Fibroblast of pulmonary artery (primary cell): ENCODE results near the gene PRELP.

Experiments
- DNase-seq: peaks from one replicate; pipeline ENCODE4 v3.0.0-alpha.2; 2010; ENCODE audit warnings: low read depth
- H3K4me3 ChIP-seq: replicated peaks from 2 replicates; pipeline ENCODE4 v1.5.1; 2011; ENCODE audit warnings: low read depth, mild to moderate bottlenecking, control low read depth, low read length, moderate library complexity
- CTCF ChIP-seq: IDR thresholded peaks from 2 replicates; pipeline ENCODE4 v1.5.1; 2011; ENCODE audit warnings: mild to moderate bottlenecking, control low read depth, low read length, inconsistent platforms; ENCODE audit errors: missing control alignments

PRELP gene

DNA sequence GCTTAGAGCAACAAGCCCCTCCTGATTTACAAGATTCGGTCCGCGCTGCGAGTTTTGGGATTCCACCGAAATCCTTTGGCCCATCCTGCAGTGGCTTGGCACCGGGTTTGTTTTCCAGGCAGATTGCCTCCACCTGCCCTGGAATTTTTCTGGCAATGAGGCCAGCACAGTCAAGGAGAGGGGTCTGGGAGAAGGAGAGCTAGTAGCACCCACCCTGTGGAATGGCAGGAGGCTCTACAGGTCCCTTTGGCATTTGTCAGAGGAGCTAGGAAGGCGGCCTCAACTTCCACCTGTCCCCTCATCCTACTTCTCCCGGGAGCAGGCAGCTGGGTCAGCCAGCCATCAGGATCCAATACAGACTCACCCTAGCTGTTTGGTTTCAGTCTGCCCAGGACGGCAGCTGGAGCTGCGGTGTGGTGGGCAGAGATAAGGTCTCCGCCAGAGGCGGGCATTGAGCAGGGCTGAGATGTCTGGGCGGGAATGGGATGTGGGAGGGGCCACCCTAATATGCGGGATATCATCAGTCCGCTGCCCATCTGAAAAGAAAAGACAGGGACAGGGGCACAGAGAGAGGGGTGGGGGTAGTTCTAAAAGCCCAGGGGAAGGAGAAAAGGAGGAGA lies 37.8 kb upstream of the PRELP start:
- TF ChIP-seq CTCF: no peak
- DNase-seq: no peak

DNA sequence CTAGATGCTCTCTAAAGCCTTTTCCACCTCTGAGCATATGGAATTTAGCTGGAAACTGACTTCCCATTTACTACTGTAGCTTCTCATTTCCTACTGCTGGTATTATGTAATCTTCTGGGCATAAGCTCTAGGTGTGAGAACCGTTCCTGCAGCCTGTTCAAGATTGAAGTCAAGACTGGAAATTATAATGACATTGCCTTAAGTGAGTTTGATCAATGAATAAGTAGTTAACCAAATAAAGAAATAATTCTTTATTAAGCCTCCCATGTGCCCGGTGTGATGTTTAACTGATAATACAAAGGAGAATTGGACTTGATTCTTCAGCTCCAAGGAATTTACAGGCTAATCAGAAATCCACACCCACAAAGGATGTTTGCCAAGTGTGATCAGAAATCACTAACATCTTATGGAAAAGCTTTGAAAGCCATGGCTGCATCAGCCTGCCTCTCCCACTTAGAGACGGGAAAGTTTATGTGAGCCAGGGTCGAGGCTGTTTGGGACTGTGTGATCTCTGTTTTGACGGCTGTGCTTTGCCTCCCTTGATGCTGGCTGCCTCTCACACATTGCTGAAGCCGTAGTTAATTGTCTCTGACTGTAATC lies 36.4 kb upstream of the PRELP start:
- no peak for DNase-seq
- no peak for TF ChIP-seq CTCF
- no peak overlapping the region for H3K4me3 ChIP-seq

More for the DNA sequence above, 37.8 kb upstream of the PRELP start:
- no peak overlapping the region for H3K4me3 ChIP-seq

DNA sequence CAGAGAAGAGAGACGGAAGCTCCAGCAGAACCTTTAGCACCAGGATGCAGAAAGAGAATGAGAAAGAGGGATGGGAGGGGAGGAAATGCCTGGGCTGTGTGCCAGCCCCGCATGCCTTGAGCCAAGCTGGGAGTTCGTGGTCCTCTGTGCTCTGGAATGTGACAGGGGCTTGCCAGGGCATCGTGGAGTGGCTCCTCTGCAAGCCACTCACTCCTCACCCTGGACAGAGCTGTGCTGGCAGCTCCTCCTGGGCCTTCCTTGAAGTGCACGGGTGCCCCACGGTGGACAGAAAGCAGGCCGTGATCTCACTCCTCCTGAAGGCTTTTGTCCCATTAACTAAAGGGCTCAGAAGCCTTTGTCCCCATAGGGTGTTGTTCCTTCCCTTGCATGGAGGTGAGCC lies 34.8 kb upstream of the PRELP start:
- DNase-seq: peak; percentile 88
- H3K4me3 ChIP-seq: no peak overlapping the region
- TF ChIP-seq CTCF: peak; percentile 67

GRCh38 chr1:203441766-203442165 lies 33.8 kb upstream of the PRELP start:
- no peak overlapping the region for H3K4me3 ChIP-seq
- DNase-seq: no peak
- no peak for TF ChIP-seq CTCF

DNA sequence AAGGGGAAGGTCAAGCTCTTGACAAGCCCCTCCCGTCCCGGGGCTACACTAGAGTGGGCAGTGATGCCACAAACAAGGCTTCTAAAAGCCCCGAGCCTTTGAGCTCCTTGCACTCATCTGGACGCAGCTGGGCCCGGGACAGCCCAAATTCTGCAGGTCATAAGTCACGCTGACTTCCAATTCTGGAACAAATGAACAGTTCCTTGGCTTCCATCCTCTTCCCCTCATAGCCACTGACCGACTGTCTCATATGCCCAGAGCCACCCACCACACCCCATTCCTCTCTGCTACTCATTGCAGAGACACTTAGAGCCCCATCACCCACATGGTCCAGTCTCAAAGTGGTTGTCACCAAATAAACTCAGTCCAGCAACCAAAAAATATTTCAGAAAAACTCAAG lies 32.8 kb upstream of the PRELP start:
- H3K4me3 ChIP-seq: no peak overlapping the region
- DNase-seq: no peak
- TF ChIP-seq CTCF: no peak

DNA sequence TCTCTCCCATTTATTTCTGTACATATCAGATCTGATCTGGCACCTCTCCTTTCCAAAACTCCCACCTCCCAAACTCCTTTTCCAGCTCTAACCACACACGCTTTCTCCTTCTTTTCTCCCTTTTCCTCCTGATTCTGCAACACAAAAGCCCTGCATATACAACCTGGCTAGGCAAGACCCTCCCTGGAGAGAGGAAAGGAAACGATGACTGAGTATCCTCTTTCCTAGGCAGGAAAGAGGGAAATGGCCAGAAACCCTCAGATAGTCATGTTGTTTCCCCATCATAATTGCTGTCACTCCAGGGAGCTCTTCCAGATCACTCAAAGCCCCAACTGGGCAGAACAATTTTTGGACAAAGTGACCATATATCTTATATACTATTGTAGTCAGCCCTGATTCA lies 32.3 kb upstream of the PRELP start:
- DNase-seq: no peak
- H3K4me3 ChIP-seq: no peak overlapping the region
- no peak for TF ChIP-seq CTCF

GRCh38 chr1:203444171-203444576 lies 31.4 kb upstream of the PRELP start:
- no peak for DNase-seq
- H3K4me3 ChIP-seq: no peak overlapping the region
- no peak for TF ChIP-seq CTCF
